Activated CD4-positive, alpha-beta T cell treated with anti-CD3 and anti-CD28 coated beads, Interleukin-2, Interleukin-4, amounts not matched to agents 100 ng/mL and 50 ng/mL, durations not matched to agents 16 hours and 8 hours (primary cell): ENCODE results near the gene KLF7.
"Not testable (repeated sequence)": the region's sequence is repeated elsewhere in the genome, so short reads cannot be mapped to it uniquely, and the experiment has no call there.

Experiments used
- DNase-seq: peaks from one replicate; pipeline ENCODE4 v3.0.0-alpha.2; 2020; ENCODE audit warnings: low spot score

Gene KLF7

DNA sequence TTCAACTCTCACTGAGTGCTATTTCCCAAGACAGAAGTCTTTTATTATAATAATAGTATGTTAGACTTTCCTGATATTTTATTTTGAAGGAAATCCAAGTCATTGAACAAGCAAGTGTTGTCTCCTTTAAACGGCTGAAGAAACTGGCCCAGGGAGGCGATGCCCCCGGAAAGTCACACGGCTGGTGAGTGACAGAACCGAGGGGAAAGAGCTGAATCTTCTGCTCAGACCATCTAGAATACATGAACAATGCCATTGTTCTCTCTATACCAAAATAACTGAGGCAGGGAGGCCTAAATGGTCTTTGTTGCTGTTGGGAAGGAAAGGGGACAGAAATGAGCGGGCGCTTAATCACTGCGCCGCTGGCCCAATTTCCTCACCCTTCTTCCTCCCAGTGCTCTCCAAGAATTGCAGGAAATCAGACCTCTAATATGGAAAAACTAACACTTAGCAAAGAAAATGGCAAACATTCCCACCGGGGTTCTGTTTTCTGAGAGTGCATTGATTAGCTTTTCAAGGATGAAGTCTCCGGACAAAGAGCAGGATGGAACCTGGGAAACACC, 101.5 kb downstream of the KLF7 start:
- no peak for DNase-seq

DNA sequence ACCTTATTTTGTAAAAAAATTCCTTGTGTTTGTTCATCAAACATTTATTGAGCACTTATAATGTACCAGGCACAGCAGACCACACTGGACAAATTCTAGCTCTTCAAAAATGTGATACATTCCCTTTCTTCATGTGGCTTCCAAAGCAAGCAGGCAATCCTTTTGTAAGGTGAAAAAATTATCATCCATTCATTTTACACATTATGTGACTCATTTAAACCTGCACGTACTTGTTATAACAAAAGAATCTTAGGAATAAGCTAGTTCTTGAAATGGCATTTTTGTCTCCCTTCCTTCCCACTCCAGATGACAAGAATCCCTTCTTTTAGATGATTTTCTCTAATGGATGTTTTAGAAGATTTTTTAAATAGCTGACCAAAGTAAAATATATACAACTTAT, 104.6 kb downstream of the KLF7 start:
- DNase-seq, result no peak

DNA sequence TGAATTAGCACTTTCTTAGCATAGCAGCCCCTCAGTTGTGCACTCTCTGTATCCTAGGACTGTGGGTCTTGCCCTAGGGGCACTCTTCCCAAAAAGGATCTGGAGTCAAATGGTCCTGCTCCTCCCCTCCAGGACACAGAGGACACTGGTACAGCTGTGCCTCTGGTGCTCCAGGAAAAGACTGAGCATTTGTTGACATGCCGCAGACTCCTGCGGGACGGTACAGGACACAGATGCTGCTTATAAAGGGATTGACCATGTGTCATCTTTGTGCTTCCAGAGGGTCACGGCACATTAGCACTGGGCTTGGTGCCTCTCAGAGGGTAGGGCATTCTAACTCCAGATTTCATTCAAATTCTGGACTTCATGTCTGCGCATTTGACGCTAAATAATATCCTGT, 110.5 kb downstream of the KLF7 start:
- no peak for DNase-seq

DNA sequence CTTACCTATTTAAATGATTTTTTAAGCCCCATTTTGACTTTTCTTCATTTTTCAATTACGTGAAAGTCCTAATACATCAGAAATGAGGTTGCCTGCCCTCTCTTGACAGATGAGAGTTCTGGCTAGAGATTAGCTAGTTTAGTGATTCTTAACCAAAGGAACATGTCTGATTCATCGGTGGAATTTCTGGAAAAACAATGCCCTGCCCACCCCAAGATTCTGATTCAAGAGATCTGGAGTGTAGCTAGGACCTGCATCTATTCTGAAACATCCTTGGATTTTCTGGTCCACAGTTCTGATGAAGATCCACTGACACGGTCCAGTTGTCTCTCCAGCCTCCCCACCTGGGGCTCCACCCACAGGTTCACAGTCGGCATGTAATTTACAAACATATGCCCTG, 111.2 kb downstream of the KLF7 start:
- DNase-seq, result no peak

DNA sequence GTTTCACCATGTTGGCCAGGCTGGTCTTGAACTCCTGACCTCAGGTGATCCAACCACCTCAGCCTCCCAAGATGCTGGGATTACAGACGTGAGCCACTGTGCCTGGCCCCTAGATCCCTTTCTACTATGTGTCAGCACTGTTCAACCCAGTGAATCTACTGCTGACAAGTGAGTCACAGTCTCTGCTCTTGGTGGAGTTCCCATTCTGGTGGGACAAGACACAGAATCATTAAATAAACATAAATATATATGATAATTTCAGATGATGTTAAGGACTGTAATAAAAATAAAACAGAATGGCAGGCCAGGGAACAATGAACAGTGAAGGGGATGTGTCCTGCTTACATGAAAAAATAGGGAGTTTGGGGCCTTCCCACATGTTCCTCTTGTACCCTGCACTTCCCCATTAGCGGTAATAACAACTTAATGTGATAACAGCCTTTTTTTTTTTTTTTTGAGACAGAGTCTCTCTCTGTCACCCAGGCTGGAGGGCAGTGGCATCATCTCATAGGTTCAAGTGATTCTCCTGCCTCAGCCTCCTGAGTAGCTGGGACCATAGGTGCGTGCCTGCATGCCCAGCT, 114.3 kb downstream of the KLF7 start:
- DNase-seq, result no peak

DNA sequence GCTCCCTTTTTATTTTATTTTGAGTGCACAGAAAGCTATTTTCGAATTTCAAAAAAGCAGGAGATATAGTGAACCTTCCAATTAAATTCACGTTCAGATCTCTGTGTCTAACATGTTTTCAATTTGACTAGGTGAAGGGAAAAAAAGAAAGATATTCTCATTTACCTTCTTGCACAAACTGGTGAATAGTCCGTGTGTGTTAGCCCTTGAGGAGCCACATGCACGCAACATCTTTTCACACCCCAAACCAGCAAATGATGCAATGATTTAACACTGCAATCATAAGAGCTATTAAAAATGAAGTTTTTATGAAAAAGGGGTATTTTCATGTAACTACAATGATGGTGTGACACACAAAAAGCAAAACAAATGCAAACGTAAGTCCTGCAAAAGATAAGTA, 116.6 kb downstream of the KLF7 start:
- DNase-seq, result no peak

DNA sequence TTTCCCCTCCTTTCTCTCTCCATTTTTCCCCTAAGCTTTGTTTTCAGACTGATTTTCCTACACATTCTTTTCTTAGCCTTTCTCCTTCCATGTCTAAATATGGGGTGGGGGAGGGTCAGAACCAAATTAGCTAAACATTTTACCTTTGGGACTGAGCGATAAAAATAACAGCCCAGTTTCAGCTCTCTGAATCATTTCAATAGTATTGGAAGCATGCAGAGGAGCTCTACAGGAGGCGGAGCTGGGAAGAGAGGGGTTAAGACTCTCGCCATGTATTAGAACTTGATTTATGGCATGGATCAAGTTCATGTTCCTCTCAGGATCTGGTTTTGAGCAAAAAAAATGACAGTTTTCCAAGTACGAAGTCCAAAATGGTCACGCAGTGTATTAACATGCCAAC, 117.3 kb downstream of the KLF7 start:
- no peak for DNase-seq

DNA sequence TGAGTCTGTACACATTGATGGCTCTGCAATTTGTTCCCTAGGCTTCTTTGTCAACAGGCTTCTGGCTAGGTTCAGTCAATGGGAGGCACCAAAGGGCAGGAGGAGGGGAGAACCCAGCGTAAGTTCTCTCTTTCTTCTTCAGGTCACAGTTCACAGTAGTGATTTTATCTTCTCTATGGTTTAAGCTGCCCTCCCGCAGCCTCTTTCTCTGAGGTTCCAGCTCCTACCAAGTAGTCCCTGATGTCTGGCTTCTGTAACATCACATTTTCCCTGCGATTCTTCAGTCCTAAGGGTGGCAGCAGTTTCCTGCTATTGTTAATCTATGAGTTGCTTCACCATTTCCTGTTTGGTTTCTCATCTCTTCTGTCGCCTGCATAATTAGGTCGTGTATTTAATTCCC, 119.0 kb downstream of the KLF7 start:
- peak; percentile 41 for DNase-seq

DNA sequence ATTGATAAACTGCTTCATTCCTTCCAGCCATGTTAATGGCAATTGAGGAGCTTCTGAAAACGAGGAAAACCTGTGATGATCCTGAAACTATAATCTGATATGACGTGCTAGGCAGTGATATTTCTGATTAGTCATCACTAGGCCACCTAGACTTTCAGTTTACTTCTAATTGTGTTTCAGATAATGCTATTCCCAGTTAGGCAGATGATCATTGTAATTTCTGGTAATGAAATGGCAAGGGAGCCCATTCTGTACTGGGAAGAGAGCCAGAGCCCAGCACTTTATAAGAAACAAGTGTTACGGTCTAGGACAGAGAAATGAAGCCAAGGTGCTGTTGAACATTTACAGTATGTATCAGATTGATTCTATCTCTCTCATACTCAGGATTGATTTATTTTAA, 120.2 kb downstream of the KLF7 start:
- DNase-seq, result no peak

DNA sequence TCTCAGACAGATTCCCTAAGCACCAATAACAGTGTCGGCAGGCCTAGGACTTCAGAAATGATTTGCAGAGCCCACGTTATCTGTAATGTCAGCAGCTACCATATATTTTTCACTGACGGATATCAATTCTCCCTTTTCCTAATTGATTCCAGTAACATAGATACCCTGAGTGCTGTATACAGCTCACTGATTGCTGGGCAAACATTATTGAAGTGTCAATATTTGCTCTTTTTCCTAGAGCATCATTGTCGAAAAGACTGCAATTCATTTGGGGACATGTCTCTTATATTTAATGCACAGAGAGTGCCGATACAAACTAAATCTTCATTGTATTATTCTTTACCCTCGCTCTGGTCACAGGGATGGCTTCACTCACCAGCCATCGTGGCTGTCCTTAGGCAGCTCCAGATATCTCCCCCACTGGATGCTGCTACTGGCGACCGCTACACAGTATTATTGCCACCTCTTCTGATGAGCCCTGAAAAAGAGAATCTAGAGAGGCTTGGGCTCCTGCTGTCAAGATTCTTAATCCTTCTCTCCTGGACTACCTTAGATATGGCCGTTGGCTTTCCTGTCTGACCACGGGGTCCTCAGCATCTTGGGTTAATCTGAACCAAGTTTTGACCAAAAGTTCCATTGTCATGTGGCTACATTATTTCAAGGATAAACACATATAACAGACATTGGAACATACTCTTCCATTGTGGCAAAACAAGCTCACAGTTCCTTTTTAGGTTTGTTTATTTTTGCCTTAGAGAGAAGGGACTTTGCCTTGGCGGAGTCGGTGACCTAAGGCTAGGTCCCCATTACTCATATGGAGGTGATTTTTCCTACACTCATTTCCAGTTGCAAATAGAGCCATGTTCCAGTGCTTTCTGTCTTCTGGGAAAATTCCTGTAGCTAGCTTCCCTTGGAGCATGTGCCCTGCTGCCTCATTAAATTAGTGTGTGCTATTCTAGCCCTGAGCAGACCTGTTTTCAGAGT, 121.1 kb downstream of the KLF7 start:
- DNase-seq, result no peak

DNA sequence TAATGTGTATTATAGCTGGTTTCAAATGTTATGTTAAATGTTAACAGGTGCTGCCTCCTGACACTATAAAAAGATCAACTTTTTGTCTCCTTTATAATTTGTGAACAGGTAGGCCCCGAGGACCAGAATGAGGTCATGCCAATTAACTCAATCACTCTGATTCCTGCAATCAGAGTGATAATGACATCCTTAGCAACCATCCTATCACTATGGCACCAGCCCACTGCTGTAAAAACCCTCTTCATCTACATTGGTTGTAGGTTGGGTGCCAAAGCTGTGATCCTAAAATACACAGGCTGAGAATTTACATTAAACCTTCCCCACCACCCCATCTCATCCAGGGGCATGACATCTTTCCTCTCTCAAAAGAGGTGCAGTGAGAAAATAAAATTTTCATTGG, 122.9 kb downstream of the KLF7 start:
- DNase-seq, result no peak

DNA sequence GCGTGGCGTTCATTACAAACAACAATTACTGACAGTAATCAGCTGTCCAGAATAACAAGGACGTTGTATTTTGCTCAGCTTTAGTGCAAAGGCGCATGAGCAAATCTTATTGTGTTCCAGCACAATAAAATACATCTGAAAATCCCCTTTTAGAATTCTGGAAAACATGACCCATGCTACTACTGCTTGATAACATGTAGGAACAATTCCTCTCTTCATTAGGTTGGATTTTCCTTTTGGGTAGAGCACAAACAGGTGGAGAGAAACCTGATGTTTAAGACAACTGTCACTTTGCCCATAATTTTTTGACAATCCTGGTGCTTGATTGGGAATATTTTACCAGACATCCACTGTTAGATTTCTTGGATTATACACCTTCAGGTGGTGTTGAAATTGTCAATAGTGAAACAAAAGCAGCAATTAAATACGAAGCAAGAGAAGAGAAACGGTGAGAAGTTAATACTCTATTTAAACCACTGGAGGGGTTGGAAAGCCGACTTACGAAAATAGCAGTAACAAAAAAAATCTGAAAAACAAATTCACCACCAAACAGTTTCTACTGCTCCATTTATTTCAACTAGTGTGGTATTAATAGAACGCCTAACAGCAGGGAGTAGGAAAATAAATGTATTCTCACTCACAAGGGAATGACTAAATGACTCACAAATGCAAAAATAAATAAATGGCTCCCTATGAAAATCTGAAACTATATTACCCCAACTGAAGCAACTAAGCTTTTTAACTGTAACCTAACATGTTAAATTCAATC, 123.8 kb downstream of the KLF7 start:
- DNase-seq, result no peak

DNA sequence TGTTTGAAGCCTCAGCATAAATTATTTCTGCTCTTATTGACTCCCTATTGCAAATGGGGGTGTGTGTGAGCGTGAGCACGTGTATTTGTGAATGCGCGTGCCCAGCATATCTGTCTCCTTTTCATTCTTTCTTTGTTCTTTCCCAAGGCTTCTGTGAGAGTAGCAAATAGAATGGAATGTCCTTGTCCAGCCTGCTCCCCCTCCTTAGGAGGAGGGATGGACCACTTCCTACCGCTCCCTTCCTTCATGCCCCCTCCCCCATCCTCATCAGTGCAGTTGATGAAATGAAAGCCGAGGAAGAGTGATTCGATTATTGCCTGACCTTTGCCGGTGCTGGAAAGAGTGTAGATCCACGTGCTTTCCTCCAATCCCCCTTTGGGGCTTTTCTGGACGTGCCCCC, 124.5 kb downstream of the KLF7 start:
- DNase-seq, result no peak

DNA sequence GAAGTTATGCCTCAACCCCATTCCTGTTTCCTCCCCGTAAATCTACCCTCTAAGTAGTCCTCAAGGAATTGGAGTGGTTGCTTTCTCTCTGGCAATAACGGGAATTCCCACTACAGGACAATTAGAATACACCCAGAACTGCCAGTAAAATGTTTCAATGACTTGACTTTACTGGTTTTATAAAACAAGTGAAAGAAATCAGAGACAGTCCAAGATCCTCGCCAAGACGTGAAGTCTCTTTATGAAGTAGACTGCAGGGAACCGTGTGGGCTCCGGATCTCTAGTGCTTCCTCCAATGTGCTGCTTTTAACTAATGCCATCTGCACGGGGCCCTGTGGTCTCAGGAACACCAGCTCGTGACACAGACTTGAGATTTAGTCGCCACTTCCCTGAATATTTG, 125.1 kb downstream of the KLF7 start:
- DNase-seq, result no peak

DNA sequence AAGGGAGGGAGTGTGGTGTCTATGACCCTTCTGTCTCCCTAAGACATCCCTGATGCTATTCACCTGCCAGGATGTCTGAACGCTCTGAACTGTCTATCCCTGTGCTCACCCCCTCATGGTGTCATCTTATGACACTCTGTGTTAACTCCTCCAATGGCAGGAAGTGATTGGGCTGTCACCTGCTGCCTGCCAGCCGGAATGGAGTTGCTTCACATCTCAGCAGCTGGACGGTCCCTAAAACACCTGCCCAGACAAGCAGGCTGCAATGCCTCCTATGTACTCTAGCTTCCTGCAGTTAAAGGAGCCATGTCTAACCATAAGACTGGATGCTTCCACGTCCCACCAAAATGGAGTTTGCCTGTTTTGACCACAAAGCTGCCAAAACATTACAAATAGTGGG, 126.5 kb downstream of the KLF7 start:
- DNase-seq, result no peak

DNA sequence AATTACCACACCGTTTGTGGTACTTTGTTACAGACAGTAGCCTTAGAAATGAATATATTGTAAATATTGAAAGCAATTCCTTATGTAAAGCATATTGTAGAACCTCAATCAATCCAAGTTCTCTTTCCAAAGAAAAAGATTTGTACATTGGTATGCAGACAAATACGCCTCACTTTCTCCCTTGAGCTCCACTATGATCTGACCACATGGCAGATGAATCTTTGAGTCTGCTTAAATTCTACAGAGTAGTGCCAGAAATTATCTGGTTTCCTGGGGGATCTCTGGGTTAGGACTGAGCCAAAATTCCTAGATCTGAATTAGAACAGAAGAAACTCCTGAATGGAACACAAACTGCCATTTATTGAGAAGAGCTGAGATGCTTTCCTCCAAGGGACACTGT, 127.4 kb downstream of the KLF7 start:
- no peak for DNase-seq

DNA sequence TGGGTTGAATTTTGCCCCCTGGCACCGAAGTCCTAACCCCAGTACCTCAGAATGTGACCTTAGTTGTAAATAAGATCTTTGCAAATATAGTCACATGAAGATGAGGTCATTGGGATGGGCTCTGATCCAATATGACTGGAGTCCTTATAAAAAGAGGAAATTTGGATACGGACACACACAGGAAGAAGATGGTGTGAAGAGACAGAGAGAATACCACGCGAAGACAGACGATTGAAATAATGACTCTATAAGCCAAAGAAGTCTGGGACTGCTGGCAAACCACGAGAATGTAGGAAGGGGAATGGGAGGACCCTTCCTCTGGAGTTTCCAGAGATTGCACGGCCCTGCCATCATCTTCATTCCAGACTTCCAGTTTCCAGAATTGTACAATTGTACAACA, 127.9 kb downstream of the KLF7 start:
- no peak for DNase-seq

DNA sequence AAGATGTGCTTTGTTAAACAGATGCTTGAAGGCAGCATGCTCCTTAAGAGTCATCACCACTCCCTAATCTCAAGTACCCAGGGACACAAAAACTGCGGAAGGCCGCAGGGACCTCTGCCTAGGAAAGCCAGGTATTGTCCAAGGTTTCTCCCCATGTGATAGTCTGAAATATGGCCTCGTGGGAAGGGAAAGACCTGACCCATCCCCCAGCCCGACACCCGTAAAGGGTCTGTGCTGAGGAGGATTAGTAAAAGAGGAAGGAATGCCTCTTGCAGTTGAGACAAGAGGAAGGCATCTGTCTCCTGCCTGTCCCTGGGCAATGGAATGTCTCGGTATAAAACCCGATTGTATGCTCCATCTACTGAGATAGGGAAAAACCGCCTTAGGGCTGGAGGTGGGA, 128.7 kb downstream of the KLF7 start:
- DNase-seq, result not testable (repeated sequence)

DNA sequence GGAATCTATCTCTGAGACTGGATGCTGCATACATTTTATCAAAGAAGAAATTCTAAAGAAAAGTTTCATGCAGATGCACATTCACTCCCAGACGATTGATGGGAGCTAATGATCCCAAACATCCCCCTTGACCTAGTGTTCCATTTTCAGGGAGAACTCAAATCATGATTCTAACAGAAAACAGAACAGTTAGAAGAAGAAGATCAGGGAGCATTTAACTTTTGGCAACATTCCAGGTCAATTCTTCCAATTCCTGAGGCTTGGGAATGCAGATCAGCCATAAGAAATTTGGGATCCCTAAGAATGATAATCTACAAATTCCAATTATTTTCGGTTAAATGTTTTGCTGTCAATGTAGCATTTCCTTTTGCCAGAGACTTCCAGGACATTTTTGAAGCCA, 129.9 kb downstream of the KLF7 start:
- DNase-seq, result no peak

DNA sequence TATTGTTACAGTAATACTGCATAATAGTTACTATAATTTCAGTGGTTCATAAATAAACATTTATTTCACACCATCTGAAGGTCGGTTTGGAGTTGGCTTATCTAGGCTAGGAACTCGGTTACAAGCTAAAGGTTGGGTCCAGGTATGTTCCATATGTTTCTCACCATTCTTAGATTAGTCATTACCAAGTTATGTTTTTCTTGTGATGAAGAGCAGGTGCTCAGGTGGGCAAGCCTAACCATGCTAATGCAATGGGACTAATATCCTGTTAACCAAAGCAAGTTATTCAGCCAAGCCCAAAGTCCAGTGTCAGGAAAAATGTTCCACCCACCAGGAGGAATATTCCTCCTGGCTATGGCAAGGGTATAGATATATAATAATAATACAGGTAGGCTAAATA, 133.3 kb downstream of the KLF7 start:
- DNase-seq, result no peak
